Measurements from ENCODE around the gene GPBAR1.

The GPBAR1 gene

GRCh38 chr2:218273908-218274249, 13.1 kb downstream of the GPBAR1 start:
- no peak overlapping the region for H3K4me3 ChIP-seq (ENCODE audit: low read depth, low read length)
- no peak for DNase-seq (ENCODE audit: low read depth)
- TF ChIP-seq CTCF (conservative IDR thresholded peaks at IDR 0.05; ENCODE audit: low read depth, low read length) = no peak

- DNase-seq (ENCODE audit: low read depth) = no peak
- no peak for TF ChIP-seq CTCF (conservative IDR thresholded peaks at IDR 0.05; ENCODE audit: low read depth, low read length)
- no peak overlapping the region for H3K4me3 ChIP-seq (ENCODE audit: low read depth, low read length)
Measured at GRCh38 chr2:218274586-218274985, 13.8 kb downstream of the GPBAR1 start.

- no peak for TF ChIP-seq CTCF (conservative IDR thresholded peaks at IDR 0.05; ENCODE audit: low read depth, low read length)
- no peak overlapping the region for H3K4me3 ChIP-seq (ENCODE audit: low read depth, low read length)
- no peak for DNase-seq (ENCODE audit: low read depth)
Measured at GRCh38 chr2:218275371-218276072, 14.7 kb downstream of the GPBAR1 start.

DNA sequence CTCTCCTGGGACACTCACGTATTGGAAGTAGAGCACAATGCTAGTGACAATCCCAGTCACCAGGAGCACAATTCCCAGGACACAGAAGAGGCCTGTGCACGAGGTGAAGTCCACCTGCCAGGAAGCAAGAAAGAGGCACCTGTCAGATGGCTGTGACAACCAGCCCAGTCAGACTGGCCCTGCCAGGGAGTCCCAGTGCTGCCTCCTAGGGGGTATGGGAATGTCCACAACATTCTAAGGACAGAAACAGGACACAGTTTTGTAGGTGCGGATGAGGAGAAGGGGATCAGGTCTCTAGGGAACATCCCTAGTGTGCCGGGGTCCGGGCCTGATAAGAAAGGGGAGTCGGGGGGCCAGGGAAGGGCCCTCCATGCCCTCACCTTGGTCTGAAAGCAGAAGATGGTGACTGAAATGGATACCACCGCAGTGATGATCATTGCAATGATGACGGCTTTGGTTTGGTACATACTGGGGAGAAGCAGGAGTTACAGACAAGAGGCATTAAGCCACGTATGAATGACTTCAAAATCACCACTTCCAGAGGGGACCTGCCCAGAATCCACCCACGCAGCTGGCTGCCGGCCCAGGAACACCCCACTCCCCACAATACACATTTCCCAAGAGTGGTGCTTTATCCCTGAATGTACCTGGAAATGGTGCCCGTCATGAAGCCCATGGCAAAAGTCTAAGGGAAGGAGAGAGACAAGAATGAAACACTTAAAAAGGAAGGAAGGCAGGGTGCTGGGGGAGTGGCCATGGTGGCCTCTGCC, 16.4 kb downstream of the GPBAR1 start:
- no peak overlapping the region for H3K4me3 ChIP-seq (ENCODE audit: low read depth, low read length)
- DNase-seq (ENCODE audit: low read depth) = no peak
- TF ChIP-seq CTCF (conservative IDR thresholded peaks at IDR 0.05; ENCODE audit: low read depth, low read length) = peak; percentile 18

DNA sequence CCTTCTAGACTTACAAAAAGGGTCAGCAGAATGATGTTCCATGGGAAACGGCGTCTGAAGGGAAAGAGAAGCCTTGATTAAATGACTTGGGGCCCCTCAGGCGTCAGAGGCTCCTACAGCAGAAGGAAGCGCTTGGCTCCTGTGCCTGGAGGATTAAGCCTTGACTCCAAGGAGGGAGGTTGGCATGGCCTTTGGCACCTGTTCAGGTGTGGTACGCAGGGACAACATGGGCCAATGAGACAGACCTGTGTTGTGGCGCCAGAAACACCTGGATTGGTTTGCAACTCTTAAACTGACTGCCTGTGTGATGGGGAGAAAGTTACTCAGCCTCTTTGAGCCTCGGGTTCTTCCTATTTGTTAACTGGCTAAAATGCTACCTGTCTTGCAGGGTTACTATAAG, 17.1 kb downstream of the GPBAR1 start:
- no peak for DNase-seq (ENCODE audit: low read depth)
- no peak overlapping the region for H3K4me3 ChIP-seq (ENCODE audit: low read depth, low read length)
- TF ChIP-seq CTCF (conservative IDR thresholded peaks at IDR 0.05; ENCODE audit: low read depth, low read length) = no peak

DNA sequence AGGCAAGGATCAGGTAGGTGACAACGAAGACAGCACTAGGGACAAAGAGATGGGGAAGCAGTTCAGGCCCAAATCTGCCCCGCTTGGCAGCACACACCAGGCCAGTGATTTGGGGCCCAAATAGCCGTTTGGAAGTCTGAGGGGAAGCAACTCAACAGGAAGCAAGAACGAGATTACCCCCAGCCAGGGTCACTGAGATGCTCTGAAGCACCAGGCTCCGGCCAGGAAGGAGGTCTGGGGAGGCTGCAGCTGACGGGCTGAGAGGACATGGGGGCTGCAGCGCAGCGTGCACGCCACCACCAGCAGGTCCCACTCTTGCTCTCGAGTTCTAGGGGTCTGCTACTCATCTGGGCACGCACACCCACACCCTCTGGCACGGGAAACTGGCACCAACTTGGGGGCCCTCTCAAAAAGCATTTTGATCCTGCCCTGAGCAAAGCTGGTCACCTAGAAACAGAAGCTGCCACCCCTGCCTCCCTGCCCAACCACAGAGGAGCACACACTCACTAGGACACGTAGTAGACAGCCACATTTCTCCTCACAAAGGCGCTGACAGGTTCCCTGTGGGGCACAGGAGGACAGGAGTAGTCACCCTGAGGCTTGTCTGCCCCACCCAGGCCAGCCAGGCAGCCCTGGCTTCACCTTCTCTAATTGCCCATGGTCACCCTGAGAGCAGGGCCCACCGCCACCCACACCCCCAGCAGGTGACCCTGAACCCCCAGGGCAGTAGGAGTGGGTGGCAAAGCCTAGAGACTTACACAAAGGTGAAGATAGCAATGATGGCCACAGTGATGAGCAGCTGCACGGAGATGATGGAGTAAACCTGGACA, 17.9 kb downstream of the GPBAR1 start:
- H3K4me3 ChIP-seq (ENCODE audit: low read depth, low read length) = no peak overlapping the region
- no peak for TF ChIP-seq CTCF (conservative IDR thresholded peaks at IDR 0.05; ENCODE audit: low read depth, low read length)
- no peak for DNase-seq (ENCODE audit: low read depth)
